ENCODE measurements around the gene BTRC.
A peak's percentile ranks its signal among the peaks of the same experiment; 100 is the strongest.

Gene BTRC

GRCh38 chr10:101485681-101486554, 132.0 kb downstream of the BTRC start:
- no peak for DNase-seq

- DNase-seq: no peak
Observed at GRCh38 chr10:101487399-101487798, 133.4 kb downstream of the BTRC start.

GRCh38 chr10:101489355-101489754, 135.4 kb downstream of the BTRC start:
- DNase-seq: peak; percentile 39

DNA sequence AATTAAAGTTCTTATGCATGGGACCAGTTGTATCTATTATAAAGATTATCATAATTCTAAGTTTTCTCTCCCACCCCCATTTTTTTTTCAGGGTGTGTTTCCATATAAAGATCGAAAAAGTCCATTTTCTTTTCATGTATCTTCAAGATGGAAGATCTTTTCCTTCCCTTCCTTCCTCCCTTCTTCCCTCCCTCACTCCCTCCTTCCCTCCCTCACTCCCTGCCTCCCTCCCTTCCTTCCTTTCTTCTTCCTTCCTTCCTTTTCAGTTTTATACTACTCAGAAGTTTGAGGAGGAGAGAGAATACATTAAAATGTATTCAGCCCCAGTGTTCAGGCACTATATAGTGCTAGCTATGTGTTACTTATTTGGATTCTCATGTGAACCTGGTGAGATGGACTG, 136.1 kb downstream of the BTRC start:
- no peak for DNase-seq

DNA sequence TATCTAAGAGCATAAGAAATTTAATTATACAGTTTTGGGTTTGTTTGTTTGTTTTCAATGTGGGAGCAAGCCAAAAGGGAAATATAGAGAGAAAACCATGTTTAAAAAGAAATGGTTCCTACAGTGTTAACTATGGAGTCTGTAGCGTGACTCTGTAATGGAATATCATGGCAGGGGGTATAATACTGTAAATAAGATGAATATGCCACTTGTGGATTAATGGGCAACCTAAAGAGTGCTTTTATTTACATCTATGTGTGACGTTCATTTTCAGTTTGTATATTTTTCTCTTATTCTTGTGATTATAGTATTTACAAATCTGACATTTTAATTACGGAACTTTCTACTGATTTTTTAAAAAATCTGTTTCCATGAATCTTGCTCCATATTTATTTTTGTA, 138.2 kb downstream of the BTRC start:
- no peak for DNase-seq

DNA sequence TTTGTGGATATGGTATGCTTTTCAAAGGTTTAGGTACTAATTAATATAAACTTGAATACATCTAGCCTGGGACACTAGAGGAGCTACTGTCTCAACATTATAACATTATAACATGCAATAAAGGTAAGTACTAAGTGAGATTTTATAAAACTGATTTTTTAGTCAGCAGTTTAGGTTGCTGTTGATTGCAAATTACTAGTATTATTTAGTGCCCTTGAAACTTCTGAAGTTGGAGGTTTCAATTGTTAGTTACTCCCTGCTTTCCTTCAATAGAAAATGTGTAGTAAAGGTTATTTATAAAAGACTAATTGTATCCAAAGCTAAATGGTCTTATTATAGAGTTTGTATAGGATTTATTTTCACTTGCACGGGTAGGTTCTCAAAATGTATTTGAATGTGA, 138.8 kb downstream of the BTRC start:
- no peak for DNase-seq

- no peak for DNase-seq
Observed at GRCh38 chr10:101493249-101493648, 139.3 kb downstream of the BTRC start.

- DNase-seq: no peak
Observed at GRCh38 chr10:101493782-101494281, 139.9 kb downstream of the BTRC start.

- no peak for DNase-seq
Observed at GRCh38 chr10:101494650-101495049, 140.7 kb downstream of the BTRC start.

GRCh38 chr10:101495324-101495925, 141.5 kb downstream of the BTRC start:
- DNase-seq: no peak

DNA sequence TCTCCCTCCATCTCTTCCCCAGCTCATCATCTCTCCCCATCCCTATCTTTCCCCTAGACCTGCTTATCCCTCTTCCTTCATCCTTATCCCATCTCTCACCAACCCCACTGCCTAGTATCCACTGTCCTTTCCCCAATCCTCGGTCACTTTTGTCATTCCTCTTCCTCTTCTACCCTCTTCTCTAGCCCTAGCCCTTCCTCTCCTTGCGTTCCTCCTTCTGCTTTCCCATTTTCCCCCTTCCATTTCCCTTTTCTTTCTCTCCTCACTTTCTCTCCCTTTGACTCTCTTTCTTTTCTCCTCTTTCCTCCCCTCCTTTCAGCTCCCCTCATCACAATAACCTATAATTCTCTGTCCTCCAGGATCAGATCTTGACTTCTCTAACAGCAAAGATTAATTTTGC, 150.5 kb downstream of the BTRC start:
- DNase-seq: no peak

GRCh38 chr10:101506829-101507661, 153.1 kb downstream of the BTRC start:
- no peak for DNase-seq

DNA sequence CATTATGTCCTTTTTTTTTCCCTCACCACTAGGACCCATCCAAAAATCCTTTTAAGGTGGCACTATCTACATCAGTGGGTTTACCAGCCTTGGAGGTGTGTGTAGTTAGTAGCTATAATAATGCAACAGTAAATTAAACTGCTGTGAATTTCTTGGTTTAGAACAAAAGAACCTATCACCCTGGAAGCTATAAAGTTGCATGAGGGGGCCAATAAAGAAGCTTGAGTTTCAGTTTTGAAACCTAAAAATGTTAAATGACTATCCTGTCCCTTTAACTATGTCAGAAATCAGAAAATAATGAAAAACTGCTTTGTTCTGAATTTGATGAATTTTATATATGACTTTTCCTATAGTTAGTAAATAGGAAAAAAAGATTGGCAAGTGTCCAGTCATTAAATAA, 153.9 kb downstream of the BTRC start:
- DNase-seq: no peak

GRCh38 chr10:101511938-101512337, 158.0 kb downstream of the BTRC start:
- no peak for DNase-seq

DNA sequence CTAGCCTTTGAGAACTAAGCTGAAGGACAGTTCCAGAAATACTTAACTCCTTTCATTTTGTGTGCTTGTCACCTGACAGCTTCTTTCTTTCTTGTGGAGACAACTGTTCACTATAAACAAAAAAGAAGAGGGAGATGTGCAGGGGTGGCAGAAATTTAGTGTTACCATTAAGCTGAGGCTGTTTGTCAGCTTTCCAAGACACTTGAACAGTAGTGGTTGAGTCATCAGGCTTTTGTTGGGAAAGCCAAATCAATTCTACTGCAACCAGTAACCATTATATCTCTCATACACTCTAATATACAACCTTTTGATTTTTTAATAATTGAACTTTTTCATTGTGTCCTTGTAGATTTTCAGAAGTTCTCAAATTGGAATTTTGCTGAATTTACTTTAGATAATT, 158.8 kb downstream of the BTRC start:
- no peak for DNase-seq

DNA sequence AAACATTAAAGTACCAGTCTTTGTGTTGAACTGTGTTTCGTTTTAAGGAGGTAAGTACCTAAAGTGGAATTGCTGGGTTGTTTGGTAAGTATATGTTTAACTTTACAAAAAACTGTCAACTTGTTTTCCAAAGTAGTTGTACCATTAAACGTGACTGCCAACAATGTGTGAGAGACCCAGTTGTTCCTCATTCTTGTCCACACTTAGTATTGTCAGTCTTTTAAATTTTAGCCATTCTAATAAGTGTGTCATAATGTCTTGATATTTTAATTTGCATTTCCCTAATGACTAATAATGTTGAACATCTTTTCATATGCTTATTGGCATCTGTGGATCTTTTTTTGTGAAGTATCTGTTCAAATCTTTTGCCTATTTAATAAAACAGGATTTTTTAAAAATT, 159.8 kb downstream of the BTRC start:
- no peak for DNase-seq

GRCh38 chr10:101525848-101526247, 171.9 kb downstream of the BTRC start:
- DNase-seq: no peak

- no peak for DNase-seq
Observed at GRCh38 chr10:101529207-101529606, 175.2 kb downstream of the BTRC start.

GRCh38 chr10:101529725-101530553, 176.0 kb downstream of the BTRC start:
- DNase-seq: no peak

GRCh38 chr10:101535949-101536348, 182.0 kb downstream of the BTRC start:
- no peak for DNase-seq

GRCh38 chr10:101536800-101537199, 182.8 kb downstream of the BTRC start:
- no peak for DNase-seq

DNA sequence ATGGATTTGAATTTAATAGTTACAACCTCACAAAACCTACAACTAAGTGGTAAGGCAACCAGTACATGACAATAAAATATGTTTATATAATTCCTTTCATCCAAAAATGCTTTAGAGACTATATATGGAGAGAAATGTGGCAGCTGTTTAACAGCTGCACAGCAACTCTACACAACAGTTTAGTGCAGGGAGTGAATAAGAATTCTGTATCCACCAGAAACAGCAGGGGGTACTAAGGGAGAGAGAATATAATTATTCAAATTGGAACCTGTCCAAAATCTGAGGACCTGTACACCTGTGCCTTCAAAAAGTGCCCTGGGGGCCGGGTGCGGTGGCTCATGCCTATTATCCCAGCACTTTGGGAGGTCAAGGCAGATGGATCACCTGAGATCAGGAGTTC, 184.5 kb downstream of the BTRC start:
- no peak for DNase-seq

GRCh38 chr10:101545898-101546297, 191.9 kb downstream of the BTRC start:
- DNase-seq: no peak

Measured in NCI-H774 (cell line).